Kidney (tissue), 14 donors: ENCODE data around the gene PRDX3. TPM values are rescaled to one million over a fixed set of nuclear protein-coding genes. Genes with fewer than 3 reads are reported as not detected.

Experiments used
- DNase-seq, 5 donors: peaks; one replicate each; pipeline ENCODE4 v3.0.0-alpha.2; 2013 to 2020
- FAIRE-seq: peaks from 2 replicates; lab custom pipeline; 2012; peaks lifted over from hg19 to GRCh38; lab: Jason Lieb, UNC
- H3K27ac ChIP-seq, 2 donors: one replicate each; pipeline ENCODE4 v1.7.0; 2013; ENCODE audit warnings: low read depth in 2 of 2, low read length in 2 of 2, inconsistent platforms in 1 of 2
- H3K27me3 ChIP-seq: one replicate; pipeline ENCODE4 v1.7.1; 2013; ENCODE audit warnings: low read length, inconsistent platforms; ENCODE audit not compliant: control insufficient read depth, insufficient read depth
- H3K36me3 ChIP-seq, 3 donors: one replicate each; pipeline versions ENCODE4 v1.7.0 to v1.7.1; 2013; ENCODE audit warnings: low read length in 3 of 3, control low read depth in 1 of 3, inconsistent platforms in 1 of 3; ENCODE audit not compliant: insufficient read depth in 3 of 3, control insufficient read depth in 2 of 3
- H3K4me1 ChIP-seq, 3 donors: one replicate each; pipeline versions ENCODE4 v1.7.0 to v1.7.1; 2013; ENCODE audit warnings: low read length in 3 of 3, inconsistent platforms in 1 of 3, low read depth in 1 of 3; ENCODE audit not compliant: control insufficient read depth in 2 of 3, insufficient read depth in 2 of 3
- H3K4me3 ChIP-seq, 3 donors: one replicate each; pipeline versions ENCODE4 v1.7.0 to v1.8.1; 2013; ENCODE audit warnings: low read length in 3 of 3, control low read depth in 1 of 3, inconsistent platforms in 1 of 3
- H3K9ac ChIP-seq, 3 donors: one replicate each; pipeline versions ENCODE4 v1.7.0 to v1.7.1; 2013; ENCODE audit warnings: low read length in 3 of 3, control low read depth in 1 of 3, inconsistent platforms in 1 of 3
- H3K9me3 ChIP-seq, 3 donors: one replicate each; pipeline versions ENCODE4 v1.7.0 to v1.7.1; 2013; ENCODE audit warnings: low read length in 3 of 3, control low read depth in 1 of 3, inconsistent platforms in 1 of 3; ENCODE audit not compliant: control insufficient read depth in 2 of 3, insufficient read depth in 1 of 3
- intact Hi-C: fragments of 100-400 bp; cut with DNase I; formaldehyde crosslinking; loops from one replicate; pipeline ENCODE4 v1.11.1; 2022
- polyA plus RNA-seq: library from polyadenylated mRNA; stranded (reverse); fragments of 350-450 nt; fragmentation: Illumina TruSeq; extraction: RNeasy Lipid Tissue Mini Kit (QIAGEN cat#74804); gene quantifications from one replicate; pipeline ENCODE4 v1.2.3, GENCODE V29; 2014; ENCODE audit warnings: low read depth, low replicate concordance; ENCODE audit not compliant: insufficient read depth
- total RNA-seq: library from RNA; stranded (reverse); fragmentation: NEBNext Ultra II Directional; extraction: Animal tissue kit (Norgen Biotek cat#: 25700); gene quantifications from one replicate; pipeline ENCODE4 v1.2.1, GENCODE V29; 2021
- TF ChIP-seq, protein P1 (sequence below): IDR thresholded peaks from 3 replicates; pipeline ENCODE4 v1.5.1; 2012; ENCODE audit warnings: mild to moderate bottlenecking, moderate library complexity, borderline replicate concordance; ENCODE audit not compliant: insufficient read depth; ENCODE audit errors: extremely low read depth
- donor health status: control.
- donor health status: control.
- donor health status: control.
- donor health status: control.
- donor health status: control.
- donor health status: DM: yes; HTN: yes; CAD: no.
- donor health status: Normal renal cell carcinoma (clear cell type).

Gene PRDX3
- total and polyA plus RNA-seq, 2 donors from 2014 or later: 118 to 294 TPM

DNA sequence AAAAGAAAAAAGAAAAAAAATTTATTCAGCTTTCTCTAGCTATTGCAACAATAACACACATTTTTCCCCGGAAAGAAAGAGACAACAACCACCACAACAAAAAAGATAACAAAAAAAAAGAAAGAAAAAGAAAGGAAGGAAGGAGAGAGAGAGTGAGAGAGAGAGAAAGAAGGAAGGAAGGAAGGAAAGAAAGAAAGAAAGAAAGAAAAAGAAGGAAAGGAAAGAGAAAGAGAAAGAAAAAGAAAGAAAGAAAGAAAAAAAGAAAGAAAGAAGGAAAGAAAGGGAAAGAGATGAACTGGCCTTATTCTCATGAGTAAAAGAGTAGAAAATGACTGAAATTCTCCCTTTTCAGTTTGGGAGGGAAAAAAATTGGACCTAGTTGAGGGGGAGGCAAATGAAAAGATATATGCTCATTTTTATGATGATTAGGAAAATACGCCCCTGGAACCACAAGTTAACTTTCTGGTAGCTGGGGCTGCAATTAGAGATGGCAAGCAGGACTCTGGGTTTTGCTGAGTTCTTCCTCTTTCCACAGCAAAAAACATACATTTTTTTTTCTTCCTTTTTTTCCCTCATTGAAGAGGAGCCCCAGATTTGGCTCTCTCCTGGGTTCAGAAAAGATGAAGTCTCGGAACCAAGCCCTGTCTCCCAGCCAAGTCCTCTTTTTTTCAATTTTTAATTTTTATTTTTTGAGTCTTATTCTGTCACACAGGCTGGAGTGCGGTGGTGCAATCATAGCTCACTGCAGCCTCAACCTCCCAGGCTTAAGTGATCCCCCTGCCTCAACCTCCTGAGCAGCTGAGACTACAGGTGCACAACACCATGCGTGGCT, 12.6 kb upstream of the PRDX3 start:
- DNase-seq: no peak
- Histone ChIP-seq H3K9ac (no peak overlapping the region), H3K4me3 (no peak overlapping the region), H3K27me3 (no peaks in the 10 kb centered on the region), H3K4me1 (no peaks in the 10 kb centered on the region), H3K9me3 (no peaks in the 10 kb centered on the region), H3K27ac (no peak overlapping the region), H3K36me3 (no peaks in the 10 kb centered on the region)
- intact Hi-C loops: loop anchor here (10.0 kb wide), 1 partner anchor 224 kb away; no protein-coding TSS in a partner anchor
- no peak for FAIRE-seq
- TF ChIP-seq, protein P1, sequence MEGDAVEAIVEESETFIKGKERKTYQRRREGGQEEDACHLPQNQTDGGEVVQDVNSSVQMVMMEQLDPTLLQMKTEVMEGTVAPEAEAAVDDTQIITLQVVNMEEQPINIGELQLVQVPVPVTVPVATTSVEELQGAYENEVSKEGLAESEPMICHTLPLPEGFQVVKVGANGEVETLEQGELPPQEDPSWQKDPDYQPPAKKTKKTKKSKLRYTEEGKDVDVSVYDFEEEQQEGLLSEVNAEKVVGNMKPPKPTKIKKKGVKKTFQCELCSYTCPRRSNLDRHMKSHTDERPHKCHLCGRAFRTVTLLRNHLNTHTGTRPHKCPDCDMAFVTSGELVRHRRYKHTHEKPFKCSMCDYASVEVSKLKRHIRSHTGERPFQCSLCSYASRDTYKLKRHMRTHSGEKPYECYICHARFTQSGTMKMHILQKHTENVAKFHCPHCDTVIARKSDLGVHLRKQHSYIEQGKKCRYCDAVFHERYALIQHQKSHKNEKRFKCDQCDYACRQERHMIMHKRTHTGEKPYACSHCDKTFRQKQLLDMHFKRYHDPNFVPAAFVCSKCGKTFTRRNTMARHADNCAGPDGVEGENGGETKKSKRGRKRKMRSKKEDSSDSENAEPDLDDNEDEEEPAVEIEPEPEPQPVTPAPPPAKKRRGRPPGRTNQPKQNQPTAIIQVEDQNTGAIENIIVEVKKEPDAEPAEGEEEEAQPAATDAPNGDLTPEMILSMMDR: no peak

DNA sequence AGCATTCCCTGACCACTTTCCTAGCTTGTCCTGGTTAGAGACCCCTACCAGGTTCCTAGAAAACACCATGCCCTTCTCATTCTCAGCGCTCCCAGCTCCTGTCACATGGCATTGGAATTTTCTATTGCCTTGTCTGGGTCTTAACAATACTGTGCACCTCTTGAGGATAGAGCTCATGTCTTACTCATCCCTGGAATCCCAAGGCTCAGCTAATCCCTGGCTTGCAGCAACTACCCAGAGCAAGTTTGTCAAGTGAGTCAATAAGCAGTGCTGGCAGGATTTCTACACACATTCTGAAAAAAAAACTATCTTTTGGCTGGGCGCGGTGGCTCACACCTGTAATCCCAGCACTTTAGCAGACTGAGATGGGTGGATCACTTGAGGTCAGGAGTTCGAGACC, 11.7 kb upstream of the PRDX3 start:
- intact Hi-C loops: loop anchor here (10.0 kb wide), 1 partner anchor 224 kb away; no protein-coding TSS in a partner anchor
- TF ChIP-seq, protein P1: no peak
- FAIRE-seq: no peak

DNA sequence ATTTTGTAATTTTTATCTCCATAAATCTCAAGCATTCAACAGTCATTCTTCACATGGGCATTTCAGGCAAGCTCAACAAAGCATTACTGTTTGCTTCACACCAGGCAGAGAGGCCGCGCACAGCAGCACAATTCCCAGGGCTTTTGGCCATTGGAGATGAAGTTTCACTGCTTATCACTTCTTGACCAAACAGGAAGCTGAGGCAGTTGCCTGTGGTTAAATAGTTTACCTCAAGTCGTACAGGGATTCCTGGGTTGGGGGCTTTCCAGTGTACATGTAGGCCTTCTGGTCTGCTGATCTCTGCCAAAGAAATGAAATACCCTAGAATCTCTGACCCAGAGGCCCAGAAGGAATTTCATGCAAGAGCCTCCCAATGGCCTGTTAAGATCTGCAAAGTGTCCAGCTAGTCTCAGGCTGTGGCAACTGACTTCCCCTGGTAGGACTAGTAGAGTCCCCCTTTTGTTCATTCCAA, 11.2 kb upstream of the PRDX3 start:
- H3K9me3 ChIP-seq: no peaks in the 10 kb centered on the region
- H3K4me3 ChIP-seq: no peak overlapping the region
- DNase-seq (no peak), FAIRE-seq (no peak)
- H3K36me3 ChIP-seq: no peaks in the 10 kb centered on the region
- no peak overlapping the region for H3K27ac ChIP-seq
- TF ChIP-seq, protein P1: no peak
- H3K27me3 ChIP-seq: no peaks in the 10 kb centered on the region
- intact Hi-C loops: loop anchor here (10.0 kb wide), 1 partner anchor 225 kb away; no protein-coding TSS in a partner anchor
- H3K4me1 ChIP-seq: no peaks in the 10 kb centered on the region
- H3K9ac ChIP-seq: no peak overlapping the region

More for the DNA sequence above, 11.7 kb upstream of the PRDX3 start:
- Histone ChIP-seq H3K36me3 (no peaks in the 10 kb centered on the region), H3K9me3 (no peaks in the 10 kb centered on the region), H3K4me1 (no peaks in the 10 kb centered on the region), H3K4me3 (no peak overlapping the region), H3K27me3 (no peaks in the 10 kb centered on the region), H3K27ac (no peak overlapping the region), H3K9ac (no peak overlapping the region)
- DNase-seq: no peak
